Esophagus muscularis mucosa (tissue), 3 donors: Measurements from ENCODE around the gene CCDC34.

ENCODE experiments used
- CTCF ChIP-seq, 3 experiments: fragments of 200-600 bp in 2 of 3; fragments of 450-650 bp in 1 of 3; sonication (generic) in 2 of 3; IDR thresholded peaks; one replicate each; pipeline ENCODE4 v1.5.1; 2017 to 2019; ENCODE audit warnings: antibody characterized with exemption in 3 of 3, mild to moderate bottlenecking in 2 of 3, moderate library complexity in 1 of 3
- POLR2A ChIP-seq: fragments of 450-650 bp; IDR thresholded peaks from one replicate; pipeline ENCODE4 v1.6.1; 2017; ENCODE audit warnings: antibody characterized with exemption, moderate library complexity, mild to moderate bottlenecking, low read depth
- POLR2AphosphoS5 ChIP-seq, 2 donors: sonication (generic); formaldehyde crosslinking; IDR thresholded peaks; one replicate each; pipeline ENCODE4 v1.6.1; 2017; ENCODE audit warnings: antibody characterized with exemption in 2 of 2

DNA sequence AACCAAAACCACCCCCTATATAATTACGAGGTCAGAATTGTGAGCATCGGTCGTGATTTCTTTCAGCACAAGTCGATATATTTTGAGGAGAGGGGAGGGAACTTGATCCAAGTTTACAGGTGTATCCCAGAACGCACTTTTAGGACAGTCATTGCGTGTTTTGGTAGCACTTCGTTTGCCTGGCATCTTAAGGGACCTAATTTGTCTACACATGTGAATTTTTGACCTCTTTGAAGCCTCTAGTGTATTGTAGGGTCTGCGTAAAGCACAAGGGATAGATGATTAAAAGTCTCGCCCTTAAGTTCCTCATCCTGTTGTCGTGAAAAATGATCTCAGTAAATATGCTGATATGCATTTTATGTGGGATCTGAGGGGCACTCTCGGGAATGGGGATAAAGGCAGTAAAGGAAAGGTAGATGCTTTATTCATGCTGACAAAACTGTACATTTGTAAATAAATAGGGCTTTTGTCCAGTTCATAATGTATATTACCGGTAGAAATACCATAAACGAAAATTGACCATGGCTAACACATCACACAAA is 632 bp upstream of the CCDC34 start:
- TF ChIP-seq POLR2A, result no peak
- no peak for TF ChIP-seq CTCF (IDR thresholded peaks at IDR 0.05)
- TF ChIP-seq POLR2AphosphoS5 (IDR thresholded peaks at IDR 0.05), result no peak
